Caco-2 (cell line): ENCODE data around the gene SEZ6L. TPM values are rescaled to one million over a fixed set of nuclear protein-coding genes. Genes with fewer than 3 reads are reported as not detected.

Source experiments
- BruUV-seq: library from RNA; stranded (reverse); fragments of 400-500 nt; replicated peaks from 2 replicates; lab custom pipeline; 2021; lab: Mats Ljungman, UMichigan
- CTCF ChIA-PET: fragments of 300-600 bp; sonication (Branson Sonifier 250); formaldehyde crosslinking; loops from one replicate; lab custom pipeline; 2022; ENCODE audit warnings: antibody characterized with exemption; lab: Charles Lee
- POLR2A ChIA-PET: fragments of 300-600 bp; sonication (Branson Sonifier 250); formaldehyde crosslinking; loops from one replicate; lab custom pipeline; 2022; ENCODE audit warnings: antibody characterized with exemption; lab: Charles Lee
- DNase-seq, 2 experiments: peaks; one replicate each; pipeline versions ENCODE4 v3.0.0 to v3.0.0-alpha.2; 2020 to 2022
- H3K27me3 ChIP-seq: replicated peaks from 2 replicates; pipeline ENCODE4 v1.6.0; 2011; ENCODE audit warnings: low read length; ENCODE audit not compliant: control insufficient read depth, insufficient read depth
- H3K36me3 ChIP-seq: 2 replicates; pipeline ENCODE4 v1.5.1; 2011; ENCODE audit warnings: low read length; ENCODE audit not compliant: control insufficient read depth, insufficient read depth
- H3K4me1 ChIP-seq: fragments of 250-450 bp; sonication (Bioruptor Pico); 2 replicates; pipeline ENCODE4 v1.5.1; 2020; ENCODE audit warnings: mild to moderate bottlenecking
- H3K4me3 ChIP-seq: 2 replicates; pipeline ENCODE4 v1.5.1; 2011; ENCODE audit warnings: low read depth, mild to moderate bottlenecking, control low read depth, low read length
- H3K9me3 ChIP-seq: fragments of 250-450 bp; sonication (Bioruptor Pico); 2 replicates; pipeline ENCODE4 v1.5.1; 2020; ENCODE audit warnings: mild to moderate bottlenecking, moderate library complexity
- H3K27ac Mint-ChIP-seq: one replicate; pipeline ENCODE4 v1.8.0; 2022; ENCODE audit warnings: mixed read lengths; ENCODE audit not compliant: unreplicated experiment
- H3K27me3 Mint-ChIP-seq: one replicate; pipeline ENCODE4 v1.8.0; 2022; ENCODE audit warnings: mixed read lengths; ENCODE audit not compliant: insufficient read depth, unreplicated experiment
- H3K36me3 Mint-ChIP-seq: one replicate; pipeline ENCODE4 v1.8.0; 2022; ENCODE audit warnings: mild to moderate bottlenecking, mixed read lengths; ENCODE audit not compliant: insufficient read depth, unreplicated experiment
- H3K4me1 Mint-ChIP-seq: one replicate; pipeline ENCODE4 v1.8.0; 2022; ENCODE audit warnings: low read depth, mixed read lengths; ENCODE audit not compliant: unreplicated experiment
- H3K4me3 Mint-ChIP-seq: one replicate; pipeline ENCODE4 v1.8.0; 2022; ENCODE audit warnings: mild to moderate bottlenecking, moderate library complexity, mixed read lengths; ENCODE audit not compliant: unreplicated experiment
- H3K9me3 Mint-ChIP-seq: one replicate; pipeline ENCODE4 v1.8.0; 2022; ENCODE audit warnings: mixed read lengths; ENCODE audit not compliant: unreplicated experiment
- intact Hi-C: fragments of 100-400 bp; cut with micrococcal nuclease; formaldehyde crosslinking; loops from one replicate; pipeline ENCODE4 v1.10.0; 2022; ENCODE audit not compliant: unreplicated experiment
- total RNA-seq: library from RNA; stranded (reverse); gene quantifications from 2 replicates; pipeline ENCODE4 v1.2.3, GENCODE V29; 2022
- TF ChIP-seq, protein P1 (sequence below), 2 experiments: fragments of 200-600 bp in 1 of 2; IDR thresholded peaks; 1 replicate in 1 of 2; 2 replicates in 1 of 2; pipeline versions ENCODE4 v1.5.1 to v1.8.0; 2011 to 2022; ENCODE audit warnings: antibody characterized with exemption in 1 of 2, control low read depth in 1 of 2, inconsistent platforms in 1 of 2, low read depth in 1 of 2, low read length in 1 of 2, mild to moderate bottlenecking in 1 of 2, moderate library complexity in 1 of 2; ENCODE audit not compliant: insufficient read depth in 1 of 2, severe bottlenecking in 1 of 2, unreplicated experiment in 1 of 2

Gene SEZ6L
- total RNA-seq, 1 experiment from 2014 or later = not detected

DNA sequence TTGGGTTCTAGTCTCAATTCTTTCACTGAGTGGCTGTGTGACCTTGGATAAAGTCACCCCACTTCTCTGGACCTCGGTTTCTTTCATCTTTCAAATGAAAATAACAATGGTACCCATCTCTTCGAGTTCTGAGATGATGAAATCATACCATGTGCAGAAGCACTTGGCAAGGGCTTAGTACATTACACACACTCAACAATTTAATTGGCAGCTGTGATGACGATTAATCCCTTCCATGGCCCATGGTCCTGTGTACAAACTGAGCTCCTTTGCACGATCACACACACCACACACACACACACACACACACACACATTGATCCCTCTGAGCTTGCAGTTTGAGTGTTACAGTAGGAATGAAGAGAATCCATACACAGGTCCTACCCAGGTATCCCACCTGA lies 156.4 kb downstream of the SEZ6L start:
- Mint-ChIP-seq H3K27me3 (peaks cover 5% of the 10 kb centered on the region), H3K9me3 (no peaks in the 10 kb centered on the region)
- CTCF ChIA-PET = interaction anchor here (1.5 kb wide), 1 partner anchor 153 kb away, joined by 4 read pairs; no protein-coding TSS in a partner anchor

DNA sequence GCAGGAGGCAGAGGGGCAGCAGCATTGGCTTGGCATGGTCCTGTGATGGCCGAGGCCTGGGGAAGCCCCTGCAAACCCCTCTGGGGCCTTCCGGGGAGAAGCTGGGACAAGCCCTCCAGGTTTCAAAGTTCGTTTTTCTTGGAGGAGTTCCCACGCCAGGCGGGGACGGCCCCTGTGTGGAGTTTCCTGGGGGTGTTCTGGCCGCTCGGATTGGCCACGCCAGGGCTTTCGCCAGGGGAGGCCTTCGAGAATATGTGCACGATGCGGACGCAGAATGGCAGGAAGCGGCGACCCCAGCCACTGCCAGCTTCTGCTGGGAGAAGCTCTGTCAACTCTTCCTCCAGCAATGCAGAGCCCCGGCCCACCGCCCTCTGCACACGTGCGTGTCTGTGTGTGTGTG lies 157.5 kb downstream of the SEZ6L start:
- DNase-seq = no peak
- Mint-ChIP-seq H3K9me3 (no peaks in the 10 kb centered on the region), H3K4me1 (no peaks in the 10 kb centered on the region), H3K27ac (no peak overlapping the region), H3K27me3 (peaks cover 5% of the 10 kb centered on the region), H3K4me3 (no peak overlapping the region), H3K36me3 (no peaks in the 10 kb centered on the region)
- H3K36me3 ChIP-seq = no peaks in the 10 kb centered on the region
- no TSS peak for BruUV-seq
- H3K27me3 ChIP-seq = no peaks in the 10 kb centered on the region; the same call in 1 of the 2 replicates
- TF ChIP-seq, protein P1, sequence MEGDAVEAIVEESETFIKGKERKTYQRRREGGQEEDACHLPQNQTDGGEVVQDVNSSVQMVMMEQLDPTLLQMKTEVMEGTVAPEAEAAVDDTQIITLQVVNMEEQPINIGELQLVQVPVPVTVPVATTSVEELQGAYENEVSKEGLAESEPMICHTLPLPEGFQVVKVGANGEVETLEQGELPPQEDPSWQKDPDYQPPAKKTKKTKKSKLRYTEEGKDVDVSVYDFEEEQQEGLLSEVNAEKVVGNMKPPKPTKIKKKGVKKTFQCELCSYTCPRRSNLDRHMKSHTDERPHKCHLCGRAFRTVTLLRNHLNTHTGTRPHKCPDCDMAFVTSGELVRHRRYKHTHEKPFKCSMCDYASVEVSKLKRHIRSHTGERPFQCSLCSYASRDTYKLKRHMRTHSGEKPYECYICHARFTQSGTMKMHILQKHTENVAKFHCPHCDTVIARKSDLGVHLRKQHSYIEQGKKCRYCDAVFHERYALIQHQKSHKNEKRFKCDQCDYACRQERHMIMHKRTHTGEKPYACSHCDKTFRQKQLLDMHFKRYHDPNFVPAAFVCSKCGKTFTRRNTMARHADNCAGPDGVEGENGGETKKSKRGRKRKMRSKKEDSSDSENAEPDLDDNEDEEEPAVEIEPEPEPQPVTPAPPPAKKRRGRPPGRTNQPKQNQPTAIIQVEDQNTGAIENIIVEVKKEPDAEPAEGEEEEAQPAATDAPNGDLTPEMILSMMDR (IDR thresholded peaks at IDR 0.05; ENCODE audit: insufficient read depth in 1 of 2, low read depth in 1 of 2, low read length in 1 of 2, severe bottlenecking in 1 of 2, unreplicated experiment in 1 of 2) = no peak
- H3K4me1 ChIP-seq = no peaks in the 10 kb centered on the region
- H3K9me3 ChIP-seq = no peaks in the 10 kb centered on the region
- ChIA-PET CTCF (interaction anchor here (0.6 kb wide), 1 partner anchor 68 kb away, joined by 3 read pairs; no protein-coding TSS in a partner anchor), POLR2A (no interaction called here)
- intact Hi-C loops = no loop called here
- H3K4me3 ChIP-seq = no peak overlapping the region

More for the DNA sequence above, 156.4 kb downstream of the SEZ6L start:
- H3K4me3 ChIP-seq = no peak overlapping the region
- no peak overlapping the region for H3K27ac Mint-ChIP-seq
- POLR2A ChIA-PET = no interaction called here
- H3K27me3 ChIP-seq = no peaks in the 10 kb centered on the region; the same call in 1 of the 2 replicates
- no TSS peak for BruUV-seq
- H3K36me3 ChIP-seq = no peaks in the 10 kb centered on the region
- H3K4me3 Mint-ChIP-seq = no peak overlapping the region
- H3K36me3 Mint-ChIP-seq = no peaks in the 10 kb centered on the region
- intact Hi-C loops = no loop called here
- H3K4me1 ChIP-seq = no peaks in the 10 kb centered on the region
- no peak for DNase-seq
- TF ChIP-seq, protein P1 (IDR thresholded peaks at IDR 0.05; ENCODE audit: insufficient read depth in 1 of 2, low read depth in 1 of 2, low read length in 1 of 2, severe bottlenecking in 1 of 2, unreplicated experiment in 1 of 2) = no peak
- no peaks in the 10 kb centered on the region for H3K4me1 Mint-ChIP-seq
- no peaks in the 10 kb centered on the region for H3K9me3 ChIP-seq

DNA sequence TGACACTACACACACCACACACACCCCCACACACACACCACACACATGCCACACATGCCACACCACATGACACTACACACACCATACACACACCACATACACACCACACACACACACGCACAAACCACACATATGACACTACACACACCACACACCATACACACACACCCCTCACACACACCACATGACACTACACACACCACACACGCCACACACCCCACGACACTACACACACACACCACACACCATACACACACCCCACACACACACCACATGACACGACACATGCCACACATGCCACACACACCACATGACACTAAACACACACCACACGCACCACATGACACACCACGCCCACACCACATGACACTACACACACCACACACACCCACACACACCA lies 158.0 kb downstream of the SEZ6L start:
- Mint-ChIP-seq H3K4me3 (no peak overlapping the region), H3K27ac (no peak overlapping the region), H3K27me3 (peaks cover 5% of the 10 kb centered on the region), H3K9me3 (no peaks in the 10 kb centered on the region), H3K4me1 (no peaks in the 10 kb centered on the region), H3K36me3 (no peaks in the 10 kb centered on the region)
- no peaks in the 10 kb centered on the region for H3K36me3 ChIP-seq
- H3K4me3 ChIP-seq = no peak overlapping the region
- intact Hi-C loops = no loop called here
- H3K27me3 ChIP-seq = no peaks in the 10 kb centered on the region; the same call in 1 of the 2 replicates
- H3K9me3 ChIP-seq = no peaks in the 10 kb centered on the region
- CTCF ChIA-PET = no interaction called here
- POLR2A ChIA-PET = no interaction called here
- no TSS peak for BruUV-seq
- TF ChIP-seq, protein P1 (IDR thresholded peaks at IDR 0.05; ENCODE audit: insufficient read depth in 1 of 2, low read depth in 1 of 2, low read length in 1 of 2, severe bottlenecking in 1 of 2, unreplicated experiment in 1 of 2) = no peak
- no peaks in the 10 kb centered on the region for H3K4me1 ChIP-seq
- DNase-seq = no peak
